Measurements from ENCODE around the gene TRPC4AP.

Gene TRPC4AP

GRCh38 chr20:34985461-34986310, 106.9 kb downstream of the TRPC4AP start:
- no peak for DNase-seq

- DNase-seq = no peak
Observed at GRCh38 chr20:34984756-34985261, 107.8 kb downstream of the TRPC4AP start.

- no peak for DNase-seq
Observed at GRCh38 chr20:34983995-34984735, 108.4 kb downstream of the TRPC4AP start.

- no peak for DNase-seq
Observed at GRCh38 chr20:34983089-34983820, 109.4 kb downstream of the TRPC4AP start.

GRCh38 chr20:34982270-34983088, 110.1 kb downstream of the TRPC4AP start:
- no peak for DNase-seq

GRCh38 chr20:34980543-34981233, 111.9 kb downstream of the TRPC4AP start:
- DNase-seq = no peak

- no peak for DNase-seq
Observed at GRCh38 chr20:34979366-34980153, 113.0 kb downstream of the TRPC4AP start.

GRCh38 chr20:34978092-34978744, 114.4 kb downstream of the TRPC4AP start:
- DNase-seq = no peak

GRCh38 chr20:34977365-34978091, 115.1 kb downstream of the TRPC4AP start:
- no peak for DNase-seq

- no peak for DNase-seq
Observed at GRCh38 chr20:34976286-34976685, 116.3 kb downstream of the TRPC4AP start.

- DNase-seq = no peak
Observed at GRCh38 chr20:34974246-34974645, 118.4 kb downstream of the TRPC4AP start.

- no peak for DNase-seq
Observed at GRCh38 chr20:34971561-34972235, 120.9 kb downstream of the TRPC4AP start.

- no peak for DNase-seq
Observed at GRCh38 chr20:34970846-34971560, 121.6 kb downstream of the TRPC4AP start.

- DNase-seq = no peak
Observed at GRCh38 chr20:34970193-34970840, 122.3 kb downstream of the TRPC4AP start.

- no peak for DNase-seq
Observed at GRCh38 chr20:34968042-34968775, 124.4 kb downstream of the TRPC4AP start.

- DNase-seq = no peak
Observed at GRCh38 chr20:34967421-34967820, 125.2 kb downstream of the TRPC4AP start.

- no peak for DNase-seq
Observed at GRCh38 chr20:34965051-34965450, 127.6 kb downstream of the TRPC4AP start.

Data from NCI-H187 treated with DMSO at 0.1 percent for 48 hours (cell line).